H9 (cell line): ENCODE data around the gene SCAP. TPM values are rescaled to one million over a fixed set of nuclear protein-coding genes. Genes with fewer than 3 reads are reported as not detected.

Experiments
- DNase-seq: peaks from one replicate; pipeline ENCODE4 v3.0.0-alpha.2; 2017
- H2AFZ ChIP-seq: one replicate; pipeline ENCODE4 v1.6.1; 2013; ENCODE audit warnings: mild to moderate bottlenecking, low read length, control low read depth, moderate library complexity
- H2AK5ac ChIP-seq: 2 replicates; pipeline ENCODE4 v1.6.1; 2013; ENCODE audit warnings: low read length, control low read depth, mixed read lengths; ENCODE audit not compliant: insufficient read length
- H2BK120ac ChIP-seq: one replicate; pipeline ENCODE4 v1.6.1; 2013; ENCODE audit warnings: low read depth, mild to moderate bottlenecking, low read length, control low read depth, inconsistent platforms; ENCODE audit not compliant: poor library complexity, severe bottlenecking
- H2BK12ac ChIP-seq: 2 replicates; pipeline ENCODE4 v1.6.1; 2013; ENCODE audit warnings: low read length, control low read depth, mixed read lengths, low read depth; ENCODE audit not compliant: insufficient read length
- H2BK15ac ChIP-seq: 2 replicates; pipeline ENCODE4 v1.6.1; 2013; ENCODE audit warnings: low read depth, low read length, control low read depth
- H2BK20ac ChIP-seq: one replicate; pipeline ENCODE4 v1.6.1; 2013; ENCODE audit warnings: low read depth, mild to moderate bottlenecking, low read length, control low read depth, inconsistent platforms; ENCODE audit not compliant: poor library complexity, severe bottlenecking
- H2BK5ac ChIP-seq: 2 replicates; pipeline ENCODE4 v1.6.1; 2013; ENCODE audit warnings: low read length, control low read depth, mixed read lengths; ENCODE audit not compliant: insufficient read length
- H3K14ac ChIP-seq: 2 replicates; pipeline ENCODE4 v1.6.1; 2013; ENCODE audit warnings: low read length, control low read depth; ENCODE audit not compliant: insufficient read depth
- H3K18ac ChIP-seq: 2 replicates; pipeline ENCODE4 v1.6.1; 2013; ENCODE audit warnings: low read depth, mild to moderate bottlenecking, mixed read lengths, low read length, control low read depth; ENCODE audit not compliant: insufficient read length
- H3K23ac ChIP-seq: 2 replicates; pipeline ENCODE4 v1.6.1; 2013; ENCODE audit warnings: low read length, control low read depth, mixed read lengths, low read depth; ENCODE audit not compliant: insufficient read length
- H3K23me2 ChIP-seq: 2 replicates; pipeline ENCODE4 v1.6.1; 2013; ENCODE audit warnings: low read depth, mild to moderate bottlenecking, mixed read lengths, low read length, control low read depth; ENCODE audit not compliant: insufficient read length, poor library complexity, severe bottlenecking
- H3K27ac ChIP-seq: 2 replicates; pipeline ENCODE4 v1.5.1; 2013; ENCODE audit warnings: low read length, control low read depth, mixed read lengths, low read depth; ENCODE audit not compliant: insufficient read length
- H3K27me3 ChIP-seq: 2 replicates; pipeline ENCODE4 v1.6.1; 2013; ENCODE audit warnings: low read length, control low read depth, inconsistent platforms; ENCODE audit not compliant: insufficient read depth
- H3K4ac ChIP-seq: 2 replicates; pipeline ENCODE4 v1.6.1; 2013; ENCODE audit warnings: low read depth, mild to moderate bottlenecking, control low read depth, inconsistent platforms, low read length, moderate library complexity
- H3K4me1 ChIP-seq: 2 replicates; pipeline ENCODE4 v1.6.1; 2013; ENCODE audit warnings: low read length, control low read depth, inconsistent platforms; ENCODE audit not compliant: insufficient read depth
- H3K4me2 ChIP-seq: 2 replicates; pipeline ENCODE4 v1.6.1; 2013; ENCODE audit warnings: low read length, control low read depth, mixed read lengths; ENCODE audit not compliant: insufficient read length, insufficient read depth
- H3K56ac ChIP-seq: 2 replicates; pipeline ENCODE4 v1.6.1; 2013; ENCODE audit warnings: low read depth, mild to moderate bottlenecking, mixed read lengths, low read length, control low read depth; ENCODE audit not compliant: insufficient read length
- H3K79me1 ChIP-seq: 2 replicates; pipeline ENCODE4 v1.6.1; 2013; ENCODE audit warnings: low read depth, mild to moderate bottlenecking, moderate library complexity, low read length, control low read depth, inconsistent platforms; ENCODE audit not compliant: insufficient read depth, poor library complexity, severe bottlenecking
- H3K79me2 ChIP-seq: 2 replicates; pipeline ENCODE4 v1.6.1; 2013; ENCODE audit warnings: low read length, control low read depth, inconsistent platforms; ENCODE audit not compliant: insufficient read depth
- H3K9ac ChIP-seq: 2 replicates; pipeline ENCODE4 v1.6.1; 2013; ENCODE audit warnings: low read length, control low read depth, mixed read lengths; ENCODE audit not compliant: insufficient read length; ENCODE audit errors: extremely low read depth
- H3K9me3 ChIP-seq: one replicate; pipeline ENCODE4 v1.6.1; 2013; ENCODE audit warnings: low read depth, low read length, inconsistent platforms; ENCODE audit not compliant: control insufficient read depth
- H3T11ph ChIP-seq: one replicate; pipeline ENCODE4 v1.6.1; 2013; ENCODE audit warnings: mild to moderate bottlenecking, low read length, control low read depth, inconsistent platforms
- H4K20me1 ChIP-seq: one replicate; pipeline ENCODE4 v1.6.1; 2013; ENCODE audit not compliant: control insufficient read depth, insufficient read length, insufficient read depth
- H4K5ac ChIP-seq: 2 replicates; pipeline ENCODE4 v1.6.1; 2013; ENCODE audit warnings: low read depth, mild to moderate bottlenecking, mixed read lengths, low read length, control low read depth; ENCODE audit not compliant: insufficient read length
- H4K8ac ChIP-seq: replicated peaks from 2 replicates; pipeline ENCODE4 v1.6.1; 2013; ENCODE audit warnings: low read length, control low read depth, mixed read lengths, low read depth; ENCODE audit not compliant: insufficient read length
- H4K91ac ChIP-seq: 2 replicates; pipeline ENCODE4 v1.6.1; 2013; ENCODE audit warnings: low read depth, mild to moderate bottlenecking, moderate library complexity, mixed read lengths, low read length, control low read depth; ENCODE audit not compliant: insufficient read length
- H3K27ac Mint-ChIP-seq, 3 experiments: 2 replicates in 2 of 3; 3 replicates in 1 of 3; pipeline ENCODE4 v1.8.0; 2020 to 2021; ENCODE audit warnings: mixed read lengths in 3 of 3, mild to moderate bottlenecking in 1 of 3, moderate library complexity in 1 of 3
- H3K27me3 Mint-ChIP-seq: 2 replicates; pipeline ENCODE4 v1.8.0; 2021; ENCODE audit warnings: low read depth, mild to moderate bottlenecking, moderate library complexity, mixed read lengths
- H3K36me3 Mint-ChIP-seq, 3 experiments: 2 replicates in 2 of 3; 3 replicates in 1 of 3; pipeline ENCODE4 v1.8.0; 2020 to 2021; ENCODE audit warnings: low read depth in 3 of 3, mixed read lengths in 3 of 3; ENCODE audit not compliant: insufficient read depth in 1 of 3
- H3K4me1 Mint-ChIP-seq, 2 experiments: 2 replicates each; pipeline ENCODE4 v1.8.0; 2020; ENCODE audit warnings: mixed read lengths in 2 of 2
- H3K4me3 Mint-ChIP-seq, 2 experiments: 2 replicates in 1 of 2; 3 replicates in 1 of 2; pipeline ENCODE4 v1.8.0; 2020 to 2021; ENCODE audit warnings: mild to moderate bottlenecking in 2 of 2, mixed read lengths in 2 of 2, moderate library complexity in 1 of 2
- H3K9me3 Mint-ChIP-seq, 2 experiments: 2 replicates in 1 of 2; 3 replicates in 1 of 2; pipeline ENCODE4 v1.8.0; 2020; ENCODE audit warnings: mild to moderate bottlenecking in 2 of 2, mixed read lengths in 2 of 2, moderate library complexity in 1 of 2
- CTCF ChIP-seq: fragments of 200-600 bp; sonication (generic); conservative IDR thresholded peaks from 3 replicates; pipeline ENCODE4 v1.8.0; 2021; ENCODE audit warnings: antibody characterized with exemption, mild to moderate bottlenecking
- WGBS: extraction: QIAGEN DNeasy Blood & Tissue Kit; methylation state at CpG from one replicate; pipeline ENCODE4 v1.1.7; 2013; ENCODE audit warnings: missing lambda C conversion rate, low lambda C conversion rate, mixed read lengths; ENCODE audit not compliant: insufficient read length; ENCODE audit errors: extremely low coverage; 5-methylcytosine and 5-hydroxymethylcytosine counted together
- total RNA-seq: library from RNA; stranded (reverse); gene quantifications from 2 replicates; pipeline ENCODE4 v1.2.1, GENCODE V29; 2021

The SCAP gene
- total RNA-seq, 1 experiment from 2014 or later: 104 TPM

- H3K9me3 Mint-ChIP-seq: no peaks in the 10 kb centered on the region
- no CpG with 5 or more reads among the region's 15 CpGs for WGBS
- Histone ChIP-seq H2BK20ac (no peak overlapping the region), H2BK12ac (no peak overlapping the region), H4K91ac (no peak overlapping the region), H3K79me1 (no peaks in the 10 kb centered on the region), H2BK15ac (no peak overlapping the region), H2BK5ac (no peak overlapping the region), H3K4me1 (no peaks in the 10 kb centered on the region), H4K8ac (no peak overlapping the region), H4K5ac (no peak overlapping the region), H3K9me3 (no peaks in the 10 kb centered on the region), H3T11ph (no peak overlapping the region), H4K20me1 (no peaks in the 10 kb centered on the region), H2BK120ac (no peak overlapping the region), H3K4ac (no peak overlapping the region), H3K23ac (no peak overlapping the region), H3K18ac (no peak overlapping the region), H2AK5ac (no peak overlapping the region), H3K27ac (no peak overlapping the region), H3K56ac (no peak overlapping the region), H3K4me2 (no peak overlapping the region), H3K23me2 (no peaks in the 10 kb centered on the region), H2AFZ (no peak overlapping the region), H3K9ac (no peak overlapping the region), H3K27me3 (no peaks in the 10 kb centered on the region), H3K14ac (no peak overlapping the region), H3K79me2 (no peaks in the 10 kb centered on the region)
- H3K4me1 Mint-ChIP-seq: no peaks in the 10 kb centered on the region
- H3K27me3 Mint-ChIP-seq: no peaks in the 10 kb centered on the region; the same call in 1 of the 2 replicates
- H3K36me3 Mint-ChIP-seq: peaks cover 21 to 50% (median 41%) of the 10 kb centered on the region in 3 experiments
- DNase-seq: no peak
- H3K27ac Mint-ChIP-seq: no peak overlapping the region
- no peak for TF ChIP-seq CTCF
- H3K4me3 Mint-ChIP-seq: no peak overlapping the region
These were observed 66.9 kb downstream of the SCAP start for GRCh38 chr3:47408839-47409229.
